ENCODE results near the gene E2F3. TPM values are rescaled to one million over a fixed set of nuclear protein-coding genes. Genes with fewer than 3 reads are reported as not detected.

E2F3 gene
- total RNA-seq, 1 experiment from 2014 or later, result 35.7 TPM

DNA sequence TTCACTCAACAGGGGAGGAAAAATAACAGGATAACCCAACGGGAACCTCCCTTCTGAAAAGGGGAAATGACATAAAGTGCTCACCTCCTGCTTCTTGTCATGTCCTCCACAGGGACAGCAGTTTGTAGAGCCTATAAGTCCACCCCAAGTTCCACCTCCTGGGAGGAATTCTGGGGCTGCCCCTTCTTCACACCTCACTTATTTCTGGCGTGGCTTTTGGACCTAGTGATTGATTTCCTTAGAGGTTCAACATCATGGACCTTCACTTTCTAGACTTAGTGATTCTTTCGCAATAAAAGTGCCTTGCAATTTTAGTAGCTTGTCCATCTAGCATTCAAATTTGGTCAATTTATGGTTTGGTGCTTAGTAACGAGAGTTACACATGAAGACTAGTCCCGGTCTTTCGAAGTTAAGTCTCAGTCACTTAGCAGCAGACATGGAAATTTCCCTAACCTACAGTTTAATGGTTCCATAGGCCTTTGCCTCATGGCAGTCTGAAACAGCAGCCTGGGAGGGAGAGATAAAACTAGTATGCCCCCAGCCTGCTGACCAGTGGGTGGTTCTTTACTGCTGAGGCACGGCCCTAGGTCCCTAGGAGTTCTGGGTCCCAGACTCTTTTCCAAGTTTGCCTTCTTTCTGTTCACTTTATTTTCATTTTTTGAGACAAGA, 73.3 kb downstream of the E2F3 start:
- no peak overlapping the region for H3K27ac ChIP-seq (ENCODE audit: insufficient read length, low read depth, low read length)
- no peak overlapping the region for H3K56ac ChIP-seq (ENCODE audit: insufficient read length, low read depth, low read length)
- Mint-ChIP-seq H3K27me3 (ENCODE audit: low read depth) (no peaks in the 10 kb centered on the region), H3K4me1 (peaks cover 1 to 2% of the 10 kb centered on the region in 2 experiments), H3K27ac (peak overlapping the region in 1 of 3 experiments; percentile 21; a peak in 2 of 7 replicates), H3K4me3 (no peak overlapping the region), H3K9me3 (no peaks in the 10 kb centered on the region), H3K36me3 (ENCODE audit: insufficient read depth in 1 of 3, low read depth in 3 of 3) (peaks cover 9 to 20% (median 11%) of the 10 kb centered on the region in 3 experiments; a peak in 6 of 7 replicates)
- H2BK120ac ChIP-seq (ENCODE audit: low read depth, low read length, poor library complexity, severe bottlenecking), result no peak overlapping the region
- H3K23ac ChIP-seq (ENCODE audit: insufficient read length, low read depth, low read length), result no peak overlapping the region
- H3K4me1 ChIP-seq (ENCODE audit: insufficient read depth, low read length), result no peaks in the 10 kb centered on the region
- no peaks in the 10 kb centered on the region for H3K27me3 ChIP-seq (ENCODE audit: insufficient read depth, low read length)
- H3K9ac ChIP-seq (ENCODE audit: extremely low read depth, insufficient read length, low read length), result no peak overlapping the region
- H2BK12ac ChIP-seq (ENCODE audit: insufficient read length, low read depth, low read length), result no peak overlapping the region
- no peak for TF ChIP-seq CTCF (conservative IDR thresholded peaks at IDR 0.05)
- no peaks in the 10 kb centered on the region for H4K20me1 ChIP-seq (ENCODE audit: control insufficient read depth, insufficient read depth, insufficient read length)
- no peak overlapping the region for H3K4ac ChIP-seq (ENCODE audit: low read depth, low read length)
- WGBS (ENCODE audit: extremely low coverage, insufficient read length, low lambda C conversion rate), result no CpG with 5 or more reads among the region's 7 CpGs
- H2AFZ ChIP-seq (ENCODE audit: low read length), result no peak overlapping the region
- no peak overlapping the region for H2BK5ac ChIP-seq (ENCODE audit: insufficient read length, low read length)
- no peak overlapping the region for H3T11ph ChIP-seq (ENCODE audit: low read length)
- no peak for DNase-seq
- peaks cover 7% of the 10 kb centered on the region; the same call in 1 of the 2 replicates for H3K79me2 ChIP-seq (ENCODE audit: insufficient read depth, low read length)
- no peak overlapping the region for H3K18ac ChIP-seq (ENCODE audit: insufficient read length, low read depth, low read length)
- H3K9me3 ChIP-seq (ENCODE audit: control insufficient read depth, low read depth, low read length), result no peaks in the 10 kb centered on the region
- H2BK20ac ChIP-seq (ENCODE audit: low read depth, low read length, poor library complexity, severe bottlenecking), result no peak overlapping the region
- H3K79me1 ChIP-seq (ENCODE audit: insufficient read depth, low read depth, low read length, poor library complexity, severe bottlenecking), result peaks cover 7% of the 10 kb centered on the region
- no peak overlapping the region for H2AK5ac ChIP-seq (ENCODE audit: insufficient read length, low read length)
- H3K23me2 ChIP-seq (ENCODE audit: insufficient read length, low read depth, low read length, poor library complexity, severe bottlenecking), result no peaks in the 10 kb centered on the region
- H3K14ac ChIP-seq (ENCODE audit: insufficient read depth, low read length), result no peak overlapping the region
- no peak overlapping the region for H4K8ac ChIP-seq (replicated peaks; ENCODE audit: insufficient read length, low read depth, low read length)
- no peak overlapping the region for H4K91ac ChIP-seq (ENCODE audit: insufficient read length, low read depth, low read length)
- H4K5ac ChIP-seq (ENCODE audit: insufficient read length, low read depth, low read length), result no peak overlapping the region
- H3K4me2 ChIP-seq (ENCODE audit: insufficient read depth, insufficient read length, low read length), result no peak overlapping the region
- H2BK15ac ChIP-seq (ENCODE audit: low read depth, low read length), result no peak overlapping the region

All from H9 (cell line).